Measurements from ENCODE around the gene C10orf105. TPM values are rescaled to one million over a fixed set of nuclear protein-coding genes. Genes with fewer than 3 reads are reported as not detected.

Gene C10orf105
- total RNA-seq, 1 experiment from 2014 or later, result not detected

- Histone ChIP-seq H3K27me3 (ENCODE audit: low read length) (no peaks in the 10 kb centered on the region), H3K9ac (ENCODE audit: low read length) (no peak overlapping the region), H3K9me3 (ENCODE audit: low read length) (no peaks in the 10 kb centered on the region), H3K4me2 (ENCODE audit: low read length) (no peak overlapping the region), H3K4me1 (ENCODE audit: insufficient read depth, low read length) (no peaks in the 10 kb centered on the region), H3K4me3 (ENCODE audit: low read length) (no peak overlapping the region), H3K36me3 (ENCODE audit: low read depth, low read length) (no peaks in the 10 kb centered on the region), H3K27ac (ENCODE audit: low read length) (no peak overlapping the region), H3K79me2 (ENCODE audit: low read length) (no peaks in the 10 kb centered on the region), H3K9me2 (replicated peaks; ENCODE audit: low read length) (no peaks in the 10 kb centered on the region), H2AFZ (ENCODE audit: low read length) (no peak overlapping the region), H4K20me1 (ENCODE audit: low read length) (no peaks in the 10 kb centered on the region), H3F3A (ENCODE audit: low read length, unreplicated experiment) (no peaks in the 10 kb centered on the region)
- ChIA-PET POLR2A (ENCODE audit: unreplicated experiment) (no interaction called here), CTCF (no interaction called here)
- intact Hi-C loops (cut with micrococcal nuclease), result no loop called here
- no peak for ATAC-seq
- BruUV-seq (replicated peaks), result no TSS peak
- DNase-seq, result no peak
- no peak for TF ChIP-seq CTCF (conservative IDR thresholded peaks at IDR 0.05; ENCODE audit: low read depth, low read length)
- no peak for TF ChIP-seq EZH2phosphoT487 (IDR thresholded peaks at IDR 0.05; ENCODE audit: borderline replicate concordance, low read length)
- TF ChIP-seq EZH2 (IDR thresholded peaks at IDR 0.05; ENCODE audit: low read length, unreplicated experiment), result no peak
These were observed 56.3 kb downstream of the C10orf105 start for GRCh38 chr10:71663311-71663710.

DNA sequence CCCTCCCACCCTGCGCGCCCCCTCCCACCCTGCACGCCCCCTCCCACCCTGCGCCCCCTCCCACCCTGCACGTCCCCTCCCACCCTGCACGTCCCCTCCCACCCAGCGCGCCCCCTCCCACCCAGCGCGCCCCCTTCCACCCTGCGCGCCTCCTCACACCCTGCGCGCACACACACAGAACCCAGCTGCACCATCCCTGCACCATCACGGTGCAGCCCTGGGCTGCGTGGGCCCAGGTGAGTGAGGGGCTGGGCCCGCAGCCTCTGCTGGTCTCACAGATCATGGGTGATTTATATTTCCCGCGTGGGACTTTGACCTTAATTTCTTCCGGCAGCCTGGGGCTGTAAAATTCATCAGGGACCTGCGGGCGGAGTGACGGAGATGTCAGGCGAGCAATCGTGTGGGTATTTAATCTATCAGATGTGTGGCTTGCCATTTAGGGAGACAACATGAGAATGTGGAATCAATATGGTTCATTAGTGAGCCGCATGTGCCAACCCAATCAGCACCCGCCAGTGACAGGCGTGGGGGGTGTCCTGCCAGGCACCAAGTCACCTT, 57.7 kb downstream of the C10orf105 start:
- Histone ChIP-seq H3K79me2 (ENCODE audit: low read length) (no peaks in the 10 kb centered on the region), H3K36me3 (ENCODE audit: low read depth, low read length) (no peaks in the 10 kb centered on the region), H3K4me2 (ENCODE audit: low read length) (no peak overlapping the region), H3K9me3 (ENCODE audit: low read length) (no peaks in the 10 kb centered on the region), H3K4me1 (ENCODE audit: insufficient read depth, low read length) (no peaks in the 10 kb centered on the region), H4K20me1 (ENCODE audit: low read length) (no peaks in the 10 kb centered on the region), H3F3A (ENCODE audit: low read length, unreplicated experiment) (no peaks in the 10 kb centered on the region), H2AFZ (ENCODE audit: low read length) (no peak overlapping the region), H3K9ac (ENCODE audit: low read length) (no peak overlapping the region), H3K27me3 (ENCODE audit: low read length) (no peaks in the 10 kb centered on the region), H3K9me2 (replicated peaks; ENCODE audit: low read length) (no peaks in the 10 kb centered on the region), H3K4me3 (ENCODE audit: low read length) (no peak overlapping the region), H3K27ac (ENCODE audit: low read length) (no peak overlapping the region)
- intact Hi-C loops (cut with micrococcal nuclease), result no loop called here
- POLR2A ChIA-PET (ENCODE audit: unreplicated experiment), result no interaction called here
- CTCF ChIA-PET, result no interaction called here
- ATAC-seq (no peak), DNase-seq (no peak)
- BruUV-seq (replicated peaks), result no TSS peak
- no peak for TF ChIP-seq EZH2phosphoT487 (IDR thresholded peaks at IDR 0.05; ENCODE audit: borderline replicate concordance, low read length)
- TF ChIP-seq CTCF (conservative IDR thresholded peaks at IDR 0.05; ENCODE audit: low read depth, low read length), result no peak

Other genes with a start within 250 kb of the C10orf105 start
- 13.7 and 14.1 TPM in 2 replicates for gene VSIR, start 53.7 kb upstream of the C10orf105 start, total RNA-seq (2014; rRNA removed)
- gene PSAP, start 131.5 kb upstream of the C10orf105 start, total RNA-seq (2014; rRNA removed), result 334 and 342 TPM in 2 replicates
- gene CHST3, start 244.6 kb upstream of the C10orf105 start, total RNA-seq (2014; rRNA removed), result 12.7 and 17.0 TPM in 2 replicates

All from PC-3 (cell line).